RKO (cell line): ENCODE measurements around the gene TKT.
A peak's percentile ranks its signal among the peaks of the same experiment; 100 is the strongest.

ENCODE experiments used
- DNase-seq: peaks from one replicate; pipeline ENCODE4 v3.0.0-alpha.2; 2016; ENCODE audit warnings: low spot score

TKT gene

GRCh38 chr3:53198256-53198977, 57.4 kb downstream of the TKT start:
- DNase-seq = no peak

- DNase-seq = peak; percentile 22
Observed at GRCh38 chr3:53196575-53197407, 59.0 kb downstream of the TKT start.

- no peak for DNase-seq
Observed at GRCh38 chr3:53195602-53196574, 59.9 kb downstream of the TKT start.

- no peak for DNase-seq
Observed at GRCh38 chr3:53195066-53195450, 60.8 kb downstream of the TKT start.

- no peak for DNase-seq
Observed at GRCh38 chr3:53194210-53195065, 61.4 kb downstream of the TKT start.

- DNase-seq = no peak
Observed at GRCh38 chr3:53193466-53194209, 62.2 kb downstream of the TKT start.

- DNase-seq = no peak
Observed at GRCh38 chr3:53192608-53193007, 63.2 kb downstream of the TKT start.

- DNase-seq = no peak
Observed at GRCh38 chr3:53191836-53192480, 63.9 kb downstream of the TKT start.

GRCh38 chr3:53190659-53191058, 65.2 kb downstream of the TKT start:
- no peak for DNase-seq

GRCh38 chr3:53189276-53189675, 66.5 kb downstream of the TKT start:
- DNase-seq = no peak

GRCh38 chr3:53188720-53189119, 67.1 kb downstream of the TKT start:
- DNase-seq = no peak

- no peak for DNase-seq
Observed at GRCh38 chr3:53188136-53188685, 67.6 kb downstream of the TKT start.

GRCh38 chr3:53187430-53187829, 68.4 kb downstream of the TKT start:
- no peak for DNase-seq

- no peak for DNase-seq
Observed at GRCh38 chr3:53186726-53187125, 69.1 kb downstream of the TKT start.

- no peak for DNase-seq
Observed at GRCh38 chr3:53185761-53186465, 69.9 kb downstream of the TKT start.

- DNase-seq = no peak
Observed at GRCh38 chr3:53184701-53185100, 71.1 kb downstream of the TKT start.

- DNase-seq = no peak
Observed at GRCh38 chr3:53183514-53183913, 72.3 kb downstream of the TKT start.

- no peak for DNase-seq
Observed at GRCh38 chr3:53182764-53183355, 73.0 kb downstream of the TKT start.

GRCh38 chr3:53181528-53181927, 74.3 kb downstream of the TKT start:
- DNase-seq = no peak
